Choroid plexus epithelial cell (primary cell): ENCODE measurements around the gene ACTL6B.

ENCODE experiments used
- DNase-seq: peaks from one replicate; pipeline ENCODE4 v3.0.0-alpha.2; 2010; ENCODE audit warnings: low read depth
- H3K4me3 ChIP-seq: 2 replicates; pipeline ENCODE4 v1.5.1; 2011; ENCODE audit warnings: low read depth, mild to moderate bottlenecking, control low read depth, low read length, moderate library complexity
- TF ChIP-seq, protein P1 (sequence below): conservative IDR thresholded peaks from 2 replicates; pipeline ENCODE4 v1.5.1; 2011; ENCODE audit warnings: low read depth, mild to moderate bottlenecking, control low read depth, inconsistent platforms, low read length, moderate library complexity

Gene ACTL6B

DNA sequence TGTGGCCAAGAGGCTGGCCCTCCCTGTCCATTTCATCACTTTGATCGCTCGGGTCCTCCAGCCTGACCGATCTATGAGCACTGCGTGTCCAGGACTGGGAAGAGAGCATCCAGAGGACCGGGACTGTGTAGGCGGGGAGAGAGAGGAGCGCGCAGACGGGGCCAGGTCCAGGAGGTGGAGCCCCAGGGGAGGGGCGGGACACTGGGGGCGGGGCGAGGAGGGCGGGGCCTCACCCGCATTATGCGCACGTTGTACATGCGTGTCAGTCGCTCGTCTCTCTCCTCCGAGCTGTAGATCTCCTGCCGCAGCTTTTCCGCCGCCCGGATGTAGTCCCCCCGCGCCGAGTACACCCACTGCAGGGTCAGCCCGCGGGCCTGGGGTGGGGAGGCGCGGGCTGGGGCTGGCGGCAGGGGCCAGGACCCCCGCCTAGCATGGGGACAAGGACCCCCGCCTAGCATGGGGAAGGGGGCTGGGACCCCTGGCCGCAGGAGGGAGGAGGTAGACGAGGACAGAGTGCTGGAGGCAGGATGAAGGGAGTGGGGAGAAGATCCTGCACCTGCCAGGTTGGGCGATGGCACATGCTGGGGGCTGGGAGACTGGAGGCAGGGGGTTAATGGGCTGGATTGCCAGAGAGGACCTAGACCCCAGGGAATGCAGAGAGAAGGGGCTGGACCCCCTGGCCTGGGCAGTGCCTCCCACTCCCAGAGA lies 29.6 kb downstream of the ACTL6B start:
- H3K4me3 ChIP-seq: peak overlapping the region; percentile 11

DNA sequence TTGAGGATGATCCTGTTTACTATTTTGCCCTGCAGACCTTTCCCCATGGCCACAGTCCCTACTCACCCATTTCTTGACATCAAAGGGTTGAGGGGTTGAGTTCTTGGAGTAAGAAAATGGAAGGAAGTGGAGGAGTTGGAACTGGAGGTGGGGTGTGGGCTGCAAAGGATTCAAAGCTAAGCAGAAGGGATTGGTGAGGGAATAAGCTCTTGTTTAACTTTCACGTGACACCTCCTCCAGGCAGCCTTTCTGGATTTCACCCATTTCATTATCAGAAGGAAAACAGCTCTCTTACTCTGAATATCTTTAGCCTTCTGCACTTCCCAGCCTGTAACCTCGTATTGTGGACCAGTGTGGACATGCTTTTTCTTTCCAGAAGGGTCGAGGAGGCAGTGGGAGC lies 30.2 kb downstream of the ACTL6B start:
- DNase-seq: no peak
- no peak overlapping the region for H3K4me3 ChIP-seq
- TF ChIP-seq, protein P1, sequence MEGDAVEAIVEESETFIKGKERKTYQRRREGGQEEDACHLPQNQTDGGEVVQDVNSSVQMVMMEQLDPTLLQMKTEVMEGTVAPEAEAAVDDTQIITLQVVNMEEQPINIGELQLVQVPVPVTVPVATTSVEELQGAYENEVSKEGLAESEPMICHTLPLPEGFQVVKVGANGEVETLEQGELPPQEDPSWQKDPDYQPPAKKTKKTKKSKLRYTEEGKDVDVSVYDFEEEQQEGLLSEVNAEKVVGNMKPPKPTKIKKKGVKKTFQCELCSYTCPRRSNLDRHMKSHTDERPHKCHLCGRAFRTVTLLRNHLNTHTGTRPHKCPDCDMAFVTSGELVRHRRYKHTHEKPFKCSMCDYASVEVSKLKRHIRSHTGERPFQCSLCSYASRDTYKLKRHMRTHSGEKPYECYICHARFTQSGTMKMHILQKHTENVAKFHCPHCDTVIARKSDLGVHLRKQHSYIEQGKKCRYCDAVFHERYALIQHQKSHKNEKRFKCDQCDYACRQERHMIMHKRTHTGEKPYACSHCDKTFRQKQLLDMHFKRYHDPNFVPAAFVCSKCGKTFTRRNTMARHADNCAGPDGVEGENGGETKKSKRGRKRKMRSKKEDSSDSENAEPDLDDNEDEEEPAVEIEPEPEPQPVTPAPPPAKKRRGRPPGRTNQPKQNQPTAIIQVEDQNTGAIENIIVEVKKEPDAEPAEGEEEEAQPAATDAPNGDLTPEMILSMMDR: no peak

More for the DNA sequence above, 29.6 kb downstream of the ACTL6B start:
- TF ChIP-seq, protein P1: no peak
- peak; percentile 82 for DNase-seq

DNA sequence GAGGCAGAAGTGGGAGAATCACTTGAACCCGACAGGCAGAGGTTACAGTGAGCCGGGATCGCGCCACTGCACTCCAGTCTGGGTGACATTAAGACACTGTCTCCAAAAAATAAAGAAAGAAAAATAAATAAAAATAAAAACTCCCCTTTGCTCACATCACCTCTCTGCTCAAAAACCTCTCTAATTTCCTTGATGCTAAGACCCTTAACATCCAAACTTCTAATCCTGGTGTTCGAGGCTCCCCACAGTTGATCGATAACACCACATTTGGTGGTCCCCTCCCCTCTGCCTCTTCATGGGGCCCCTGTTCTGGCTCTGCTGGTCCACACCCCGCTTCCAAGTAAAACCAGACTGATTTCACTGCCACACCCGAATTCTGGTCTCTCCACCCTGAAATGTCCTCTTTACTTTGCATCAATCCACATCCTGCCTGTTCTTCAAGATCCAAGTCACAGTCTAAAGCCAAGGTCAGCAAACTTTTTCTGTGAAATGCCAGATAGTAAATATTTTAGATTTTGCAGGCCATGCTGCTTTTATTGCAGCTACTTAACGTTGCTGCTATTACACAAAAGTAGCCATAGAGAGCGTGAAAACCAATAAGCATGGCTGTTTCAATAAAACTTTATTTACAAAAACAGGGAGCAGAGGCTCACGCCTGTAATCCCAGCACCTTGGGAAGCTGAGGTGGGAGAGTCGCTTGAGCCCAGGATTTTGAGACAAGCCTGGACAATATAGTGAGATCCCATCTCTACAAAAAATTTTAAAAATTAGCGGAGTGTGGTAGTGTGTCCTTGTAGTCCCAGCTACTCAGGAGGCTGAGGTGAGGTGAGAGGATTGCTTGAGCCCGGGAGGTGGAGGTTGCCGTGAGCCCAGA lies 32.1 kb downstream of the ACTL6B start:
- no peak overlapping the region for H3K4me3 ChIP-seq
- TF ChIP-seq, protein P1: no peak
- DNase-seq: no peak

DNA sequence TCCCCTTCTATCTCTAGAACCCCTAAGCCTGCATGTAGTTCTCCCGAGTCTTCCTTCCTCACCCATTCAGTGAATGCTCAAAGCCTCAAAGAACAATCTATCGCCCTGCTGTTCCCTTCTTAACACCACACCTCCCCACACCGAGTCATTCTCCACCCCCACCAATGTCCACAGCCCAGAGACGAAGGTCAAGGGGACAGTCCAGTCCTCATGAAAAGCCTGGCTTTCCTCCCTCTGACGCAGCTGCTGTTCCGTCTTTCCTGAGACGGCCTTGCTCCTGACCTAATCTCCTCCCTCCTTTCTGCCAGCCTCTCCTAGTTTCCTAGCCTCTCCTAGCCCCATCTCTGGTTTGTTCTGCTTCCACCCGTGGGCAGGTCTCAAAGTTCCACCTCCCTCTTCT lies 34.7 kb downstream of the ACTL6B start:
- TF ChIP-seq, protein P1: no peak
- no peak overlapping the region for H3K4me3 ChIP-seq
- DNase-seq: no peak

DNA sequence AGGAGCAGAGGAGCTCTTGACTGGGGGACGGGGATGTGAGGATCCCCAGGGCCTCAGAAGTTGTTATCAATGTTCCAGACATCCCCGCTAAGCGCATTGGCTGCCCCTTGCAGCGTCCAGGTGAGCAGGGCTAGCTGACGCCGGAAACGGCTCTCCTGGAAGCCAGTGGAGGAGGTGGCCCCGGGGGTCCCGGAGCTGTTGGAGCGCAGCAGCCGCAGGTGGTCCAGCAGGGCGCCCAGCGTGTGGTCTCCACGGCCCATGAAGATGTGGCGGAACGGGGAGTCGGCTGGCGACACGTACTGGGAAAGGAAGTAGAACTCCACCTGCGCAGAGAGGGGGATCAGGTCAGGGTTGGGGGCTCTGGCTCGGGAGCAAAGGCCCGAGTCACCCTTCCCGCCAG lies 35.4 kb downstream of the ACTL6B start:
- H3K4me3 ChIP-seq: no peak overlapping the region
- TF ChIP-seq, protein P1: no peak
- no peak for DNase-seq

DNA sequence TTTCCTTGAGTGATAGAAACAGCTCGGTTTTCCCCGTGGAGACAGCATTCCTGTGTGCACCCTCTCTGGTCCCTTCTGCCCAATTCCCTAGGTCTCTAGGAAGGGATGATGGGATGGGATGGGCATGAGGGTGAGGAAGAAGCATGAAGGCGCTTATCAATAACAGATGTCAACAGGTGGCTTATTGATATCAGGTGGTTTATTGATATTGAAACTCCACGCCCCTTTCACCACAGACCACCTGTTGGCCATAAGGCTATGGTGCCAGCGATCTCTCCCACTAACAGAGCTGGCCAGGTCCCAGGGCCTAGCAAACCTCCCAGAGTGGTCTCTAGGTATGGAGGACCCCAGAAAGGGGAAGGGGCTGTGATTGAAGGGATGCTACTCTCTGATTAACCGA lies 36.0 kb downstream of the ACTL6B start:
- DNase-seq: no peak
- TF ChIP-seq, protein P1: no peak
- no peak overlapping the region for H3K4me3 ChIP-seq
